DND-41 (cell line): ENCODE data around the gene CAMP.

Experiments used
- CTCF ChIP-seq: IDR thresholded peaks from 2 replicates; pipeline ENCODE4 v1.5.1; 2012; ENCODE audit warnings: borderline replicate concordance, low read length, moderate library complexity, mild to moderate bottlenecking; ENCODE audit not compliant: poor library complexity, severe bottlenecking; ENCODE audit errors: extremely low read depth
- EZH2 ChIP-seq: IDR thresholded peaks from 3 replicates; pipeline ENCODE4 v1.6.1; 2012; ENCODE audit warnings: borderline replicate concordance, low read depth, mild to moderate bottlenecking, moderate library complexity, low read length, inconsistent platforms; ENCODE audit not compliant: severe bottlenecking

- TF ChIP-seq CTCF (peak; percentile 55), EZH2 (no peak)
Measured at GRCh38 chr3:48232734-48233133, 9.4 kb downstream of the CAMP start.
